Hindlimb muscle (tissue), 1 donor: ENCODE data around the gene FIP1L1. TPM values are rescaled to one million over a fixed set of nuclear protein-coding genes. Genes with fewer than 3 reads are reported as not detected.
"Not testable (repeated sequence)": the region's sequence is repeated elsewhere in the genome, so short reads cannot be mapped to it uniquely, and the experiment has no call there.

Source experiments
- DNase-seq: peaks from one replicate; pipeline ENCODE4 v3.0.0-alpha.2; 2013
- polyA plus RNA-seq: library from polyadenylated mRNA; unstranded; fragments of 120-200 nt; gene quantifications from one replicate; pipeline ENCODE4 v1.2.1, GENCODE V29; 2013; ENCODE audit not compliant: insufficient read length

Gene FIP1L1
- 47.3 TPM for polyA plus RNA-seq

GRCh38 chr4:53377319-53378170, at the start of gene FIP1L1:
Gene FIP1L1 (plus strand): TSS chr4:53377641. CDS start chr4:53377839, 198 bp downstream.
- peak; percentile 96 for DNase-seq

- not testable (repeated sequence) for DNase-seq
These were observed 42.5 kb upstream of the FIP1L1 start for GRCh38 chr4:53334916-53335315.

- DNase-seq = not testable (repeated sequence)
These were observed 37.3 kb upstream of the FIP1L1 start for GRCh38 chr4:53340145-53340544.

- DNase-seq = not testable (repeated sequence)
These were observed 31.0 kb upstream of the FIP1L1 start for GRCh38 chr4:53346392-53346791.

- no peak for DNase-seq
These were observed 30.3 kb upstream of the FIP1L1 start for GRCh38 chr4:53346920-53347852.

- DNase-seq = no peak
These were observed 29.4 kb upstream of the FIP1L1 start for GRCh38 chr4:53348046-53348445.

- DNase-seq = peak; percentile 19
These were observed 28.4 kb upstream of the FIP1L1 start for GRCh38 chr4:53349091-53349491.

- no peak for DNase-seq
These were observed 23.3 kb upstream of the FIP1L1 start for GRCh38 chr4:53354012-53354722.

- no peak for DNase-seq
These were observed 21.4 kb upstream of the FIP1L1 start for GRCh38 chr4:53355930-53356521.

GRCh38 chr4:53361451-53361850, 16.0 kb upstream of the FIP1L1 start:
- DNase-seq = no peak

GRCh38 chr4:53362093-53362492, 15.3 kb upstream of the FIP1L1 start:
- DNase-seq = no peak

GRCh38 chr4:53364624-53365023, 12.8 kb upstream of the FIP1L1 start:
- no peak for DNase-seq

GRCh38 chr4:53365121-53365485, 12.3 kb upstream of the FIP1L1 start:
- DNase-seq = no peak

- peak; percentile 98 for DNase-seq
These were observed 11.7 kb upstream of the FIP1L1 start, which contains the start of gene SCFD2 for GRCh38 chr4:53365486-53366300. Gene SCFD2 (minus strand): TSS chr4:53366061.

GRCh38 chr4:53366301-53366716, 11.1 kb upstream of the FIP1L1 start:
- DNase-seq = no peak

GRCh38 chr4:53367721-53368120, 9.7 kb upstream of the FIP1L1 start:
- DNase-seq = no peak

- DNase-seq = no peak
These were observed 6.4 kb upstream of the FIP1L1 start for GRCh38 chr4:53371049-53371448.

- no peak for DNase-seq
These were observed 5.5 kb upstream of the FIP1L1 start for GRCh38 chr4:53371843-53372521.

- DNase-seq = no peak
These were observed 2.6 kb upstream of the FIP1L1 start for GRCh38 chr4:53374777-53375258.

- DNase-seq = no peak
These were observed 541 bp upstream of the FIP1L1 start for GRCh38 chr4:53376900-53377299.

- DNase-seq = no peak
These were observed 686 bp downstream of the FIP1L1 start for GRCh38 chr4:53378171-53378482.
